K562 (cell line): ENCODE measurements around the gene GCDH. TPM values are rescaled to one million over a fixed set of nuclear protein-coding genes. Genes with fewer than 3 reads are reported as not detected.

Experiments
- CUX1 ChIP-seq: fragments of 200-800 bp; sonication (Bioruptor generic); IDR thresholded peaks from 2 replicates; pipeline ENCODE4 v1.6.1; 2016; ENCODE audit warnings: missing genetic modification characterization, missing compliant biosample characterization
- E4F1 ChIP-seq: fragments of 250-450 bp; sonication (Bioruptor Pico); IDR thresholded peaks from 2 replicates; pipeline ENCODE4 v1.5.0; 2021; ENCODE audit warnings: mild to moderate bottlenecking, borderline replicate concordance
- ESRRA ChIP-seq: fragments of 450-650 bp; IDR thresholded peaks from 2 replicates; pipeline ENCODE4 v1.6.1; 2014; ENCODE audit warnings: low read depth, mild to moderate bottlenecking, moderate library complexity, borderline replicate concordance
- ESRRB ChIP-seq: fragments of 250-450 bp; sonication (Bioruptor Pico); IDR thresholded peaks from 2 replicates; pipeline ENCODE4 v1.5.0; 2020; ENCODE audit warnings: mild to moderate bottlenecking, moderate library complexity, borderline replicate concordance
- GMEB1 ChIP-seq: fragments of 250-450 bp; sonication (Bioruptor Pico); IDR thresholded peaks from 2 replicates; pipeline ENCODE4 v1.4.0; 2020; ENCODE audit warnings: mild to moderate bottlenecking
- ILF3 ChIP-seq: fragments of 450-650 bp; IDR thresholded peaks from 2 replicates; pipeline ENCODE4 v1.6.1; 2018; ENCODE audit warnings: antibody characterized with exemption, mild to moderate bottlenecking, moderate library complexity, borderline replicate concordance
- PCBP2 ChIP-seq: fragments of 200-400 bp; formaldehyde crosslinking; IDR thresholded peaks from 2 replicates; pipeline ENCODE4 v1.6.1; 2018; ENCODE audit warnings: low read length, low read depth, mild to moderate bottlenecking, moderate library complexity; ENCODE audit not compliant: poor library complexity, severe bottlenecking
- ZNF507 ChIP-seq: conservative IDR thresholded peaks from 2 replicates; pipeline ENCODE4 v1.6.1; 2017; ENCODE audit warnings: missing genetic modification characterization, missing compliant biosample characterization
- polyA plus RNA-seq, 8 experiments: library from polyadenylated mRNA; depleted of rRNA in 4 of 8; stranded (reverse) in 5 of 8; unstranded in 3 of 8; fragments of >200 nt; fragmentation: Nextera tagmentation in 2 of 8; fragmentation: Illumina TruSeq in 1 of 8; extraction: Ambion mirVana in 2 of 8; extraction: Trizol in 1 of 8; gene quantifications; 2 replicates each; pipeline versions ENCODE4 v1.2.1 to v1.2.3, GENCODE V29; 2011 to 2014; ENCODE audit warnings: inconsistent platforms in 1 of 8, missing spikeins in 1 of 8
- total RNA-seq, 7 experiments: library from RNA; depleted of rRNA in 6 of 7; stranded (reverse); fragments of >200 nt in 6 of 7; fragmentation: Illumina TruSeq in 2 of 7; extraction: Trizol in 2 of 7; gene quantifications; 2 replicates each; pipeline versions ENCODE4 v1.2.1 to v1.2.3, GENCODE V29; 2011 to 2021; ENCODE audit warnings: low replicate concordance in 1 of 7
- TF ChIP-seq, protein P1 (sequence below), 2 experiments: fragments of 450-650 bp; conservative IDR thresholded peaks; 2 replicates each; pipeline ENCODE4 v1.6.1; 2017; ENCODE audit warnings: mild to moderate bottlenecking in 2 of 2, moderate library complexity in 2 of 2
- TF ChIP-seq, protein P2 (sequence below): fragments of 450-650 bp; IDR thresholded peaks from 2 replicates; pipeline ENCODE4 v1.6.1; 2016
- TF ChIP-seq, protein P3 (sequence below): sonication (generic); formaldehyde crosslinking; IDR thresholded peaks from 2 replicates; pipeline ENCODE4 v1.8.1; 2023; ENCODE audit warnings: mild to moderate bottlenecking, missing genetic modification reagents

Gene GCDH
- total and polyA plus RNA-seq, 9 of the 15 experiments (the other 6 are each of a cell fraction or from before 2014, with no cell fraction given) = 2.9 to 50.8 (median 19.1) TPM

- TF ChIP-seq ILF3 (no peak), CUX1 (CRISPR knock-in tag) (no peak), GMEB1 (CRISPR knock-in tag) (no peak), ZNF507 (tag) (no peak), E4F1 (CRISPR knock-in tag) (no peak), ESRRB (CRISPR knock-in tag) (no peak), PCBP2 (no peak), ESRRA (no peak)
- TF ChIP-seq, protein P1, sequence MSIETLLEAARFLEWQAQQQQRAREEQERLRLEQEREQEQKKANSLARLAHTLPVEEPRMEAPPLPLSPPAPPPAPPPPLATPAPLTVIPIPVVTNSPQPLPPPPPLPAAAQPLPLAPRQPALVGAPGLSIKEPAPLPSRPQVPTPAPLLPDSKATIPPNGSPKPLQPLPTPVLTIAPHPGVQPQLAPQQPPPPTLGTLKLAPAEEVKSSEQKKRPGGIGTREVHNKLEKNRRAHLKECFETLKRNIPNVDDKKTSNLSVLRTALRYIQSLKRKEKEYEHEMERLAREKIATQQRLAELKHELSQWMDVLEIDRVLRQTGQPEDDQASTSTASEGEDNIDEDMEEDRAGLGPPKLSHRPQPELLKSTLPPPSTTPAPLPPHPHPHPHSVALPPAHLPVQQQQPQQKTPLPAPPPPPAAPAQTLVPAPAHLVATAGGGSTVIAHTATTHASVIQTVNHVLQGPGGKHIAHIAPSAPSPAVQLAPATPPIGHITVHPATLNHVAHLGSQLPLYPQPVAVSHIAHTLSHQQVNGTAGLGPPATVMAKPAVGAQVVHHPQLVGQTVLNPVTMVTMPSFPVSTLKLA (conservative IDR thresholded peaks at IDR 0.05) = 0 out of 4 replicates have a peak, but pooled peaks of 1 of the 2 experiments have one; percentile 50
- TF ChIP-seq, protein P2, sequence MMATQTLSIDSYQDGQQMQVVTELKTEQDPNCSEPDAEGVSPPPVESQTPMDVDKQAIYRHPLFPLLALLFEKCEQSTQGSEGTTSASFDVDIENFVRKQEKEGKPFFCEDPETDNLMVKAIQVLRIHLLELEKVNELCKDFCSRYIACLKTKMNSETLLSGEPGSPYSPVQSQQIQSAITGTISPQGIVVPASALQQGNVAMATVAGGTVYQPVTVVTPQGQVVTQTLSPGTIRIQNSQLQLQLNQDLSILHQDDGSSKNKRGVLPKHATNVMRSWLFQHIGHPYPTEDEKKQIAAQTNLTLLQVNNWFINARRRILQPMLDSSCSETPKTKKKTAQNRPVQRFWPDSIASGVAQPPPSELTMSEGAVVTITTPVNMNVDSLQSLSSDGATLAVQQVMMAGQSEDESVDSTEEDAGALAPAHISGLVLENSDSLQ = no peak
- TF ChIP-seq, protein P3, sequence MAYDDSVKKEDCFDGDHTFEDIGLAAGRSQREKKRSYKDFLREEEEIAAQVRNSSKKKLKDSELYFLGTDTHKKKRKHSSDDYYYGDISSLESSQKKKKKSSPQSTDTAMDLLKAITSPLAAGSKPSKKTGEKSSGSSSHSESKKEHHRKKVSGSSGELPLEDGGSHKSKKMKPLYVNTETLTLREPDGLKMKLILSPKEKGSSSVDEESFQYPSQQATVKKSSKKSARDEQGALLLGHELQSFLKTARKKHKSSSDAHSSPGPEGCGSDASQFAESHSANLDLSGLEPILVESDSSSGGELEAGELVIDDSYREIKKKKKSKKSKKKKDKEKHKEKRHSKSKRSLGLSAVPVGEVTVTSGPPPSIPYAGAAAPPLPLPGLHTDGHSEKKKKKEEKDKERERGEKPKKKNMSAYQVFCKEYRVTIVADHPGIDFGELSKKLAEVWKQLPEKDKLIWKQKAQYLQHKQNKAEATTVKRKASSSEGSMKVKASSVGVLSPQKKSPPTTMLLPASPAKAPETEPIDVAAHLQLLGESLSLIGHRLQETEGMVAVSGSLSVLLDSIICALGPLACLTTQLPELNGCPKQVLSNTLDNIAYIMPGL (CRISPR knock-in tag) = peak; percentile 27
Observed at GRCh38 chr19:12938779-12939601, 48.0 kb downstream of the GCDH start (continued).
